Cardiac muscle cell (in vitro differentiated cells and primary cell): ENCODE data around the gene MDC1. TPM values are rescaled to one million over a fixed set of nuclear protein-coding genes. Genes with fewer than 3 reads are reported as not detected.
"Not testable (repeated sequence)": the region's sequence is repeated elsewhere in the genome, so short reads cannot be mapped to it uniquely, and the experiment has no call there.

Experiments used
- DNase-seq, 2 donors: peaks; one replicate each; pipeline versions ENCODE4 v3.0.0 to v3.0.0-alpha.2; 2010 to 2017; ENCODE audit warnings: low read depth in 1 of 2, low spot score in 1 of 2
- H3K27ac ChIP-seq: fragments of 200-600 bp; sonication (generic); 2 replicates; pipeline ENCODE4 v1.5.1; 2016
- H3K27me3 ChIP-seq: fragments of 200-600 bp; sonication (generic); 2 replicates; pipeline ENCODE4 v1.6.0; 2016; ENCODE audit warnings: control low read depth
- H3K36me3 ChIP-seq: fragments of 200-600 bp; sonication (generic); 2 replicates; pipeline ENCODE4 v1.5.1; 2016; ENCODE audit warnings: control low read depth
- H3K4me1 ChIP-seq: fragments of 200-600 bp; sonication (generic); 2 replicates; pipeline ENCODE4 v1.8.1; 2017; ENCODE audit warnings: low read depth, mild to moderate bottlenecking, mixed run types
- H3K4me3 ChIP-seq: fragments of 200-600 bp; sonication (generic); 2 replicates; pipeline ENCODE4 v1.5.1; 2016; ENCODE audit warnings: mild to moderate bottlenecking
- H3K9me3 ChIP-seq: fragments of 200-600 bp; sonication (generic); 2 replicates; pipeline ENCODE4 v1.5.1; 2017; ENCODE audit warnings: low read depth, mild to moderate bottlenecking, control low read depth
- polyA plus RNA-seq: library from polyadenylated mRNA; unstranded; fragments of >200 nt; fragmentation: Nextera tagmentation; extraction: Ambion mirVana; gene quantifications from 2 replicates; pipeline ENCODE4 v1.2.1, GENCODE V29; 2016
- total RNA-seq: library from RNA; depleted of rRNA; stranded (reverse); fragments of >200 nt; gene quantifications from 2 replicates; pipeline ENCODE4 v1.2.3, GENCODE V29; 2016
- TF ChIP-seq, protein P1 (sequence below): IDR thresholded peaks from 2 replicates; pipeline ENCODE4 v1.5.1; 2012; ENCODE audit warnings: low read depth, mild to moderate bottlenecking, low read length

MDC1 gene, protein sequence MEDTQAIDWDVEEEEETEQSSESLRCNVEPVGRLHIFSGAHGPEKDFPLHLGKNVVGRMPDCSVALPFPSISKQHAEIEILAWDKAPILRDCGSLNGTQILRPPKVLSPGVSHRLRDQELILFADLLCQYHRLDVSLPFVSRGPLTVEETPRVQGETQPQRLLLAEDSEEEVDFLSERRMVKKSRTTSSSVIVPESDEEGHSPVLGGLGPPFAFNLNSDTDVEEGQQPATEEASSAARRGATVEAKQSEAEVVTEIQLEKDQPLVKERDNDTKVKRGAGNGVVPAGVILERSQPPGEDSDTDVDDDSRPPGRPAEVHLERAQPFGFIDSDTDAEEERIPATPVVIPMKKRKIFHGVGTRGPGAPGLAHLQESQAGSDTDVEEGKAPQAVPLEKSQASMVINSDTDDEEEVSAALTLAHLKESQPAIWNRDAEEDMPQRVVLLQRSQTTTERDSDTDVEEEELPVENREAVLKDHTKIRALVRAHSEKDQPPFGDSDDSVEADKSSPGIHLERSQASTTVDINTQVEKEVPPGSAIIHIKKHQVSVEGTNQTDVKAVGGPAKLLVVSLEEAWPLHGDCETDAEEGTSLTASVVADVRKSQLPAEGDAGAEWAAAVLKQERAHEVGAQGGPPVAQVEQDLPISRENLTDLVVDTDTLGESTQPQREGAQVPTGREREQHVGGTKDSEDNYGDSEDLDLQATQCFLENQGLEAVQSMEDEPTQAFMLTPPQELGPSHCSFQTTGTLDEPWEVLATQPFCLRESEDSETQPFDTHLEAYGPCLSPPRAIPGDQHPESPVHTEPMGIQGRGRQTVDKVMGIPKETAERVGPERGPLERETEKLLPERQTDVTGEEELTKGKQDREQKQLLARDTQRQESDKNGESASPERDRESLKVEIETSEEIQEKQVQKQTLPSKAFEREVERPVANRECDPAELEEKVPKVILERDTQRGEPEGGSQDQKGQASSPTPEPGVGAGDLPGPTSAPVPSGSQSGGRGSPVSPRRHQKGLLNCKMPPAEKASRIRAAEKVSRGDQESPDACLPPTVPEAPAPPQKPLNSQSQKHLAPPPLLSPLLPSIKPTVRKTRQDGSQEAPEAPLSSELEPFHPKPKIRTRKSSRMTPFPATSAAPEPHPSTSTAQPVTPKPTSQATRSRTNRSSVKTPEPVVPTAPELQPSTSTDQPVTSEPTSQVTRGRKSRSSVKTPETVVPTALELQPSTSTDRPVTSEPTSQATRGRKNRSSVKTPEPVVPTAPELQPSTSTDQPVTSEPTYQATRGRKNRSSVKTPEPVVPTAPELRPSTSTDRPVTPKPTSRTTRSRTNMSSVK (N-terminal part only)
- total RNA-seq (14.3 and 21.9 TPM in 2 replicates), polyA plus RNA-seq (30.0 and 44.1 TPM in 2 replicates)

DNA sequence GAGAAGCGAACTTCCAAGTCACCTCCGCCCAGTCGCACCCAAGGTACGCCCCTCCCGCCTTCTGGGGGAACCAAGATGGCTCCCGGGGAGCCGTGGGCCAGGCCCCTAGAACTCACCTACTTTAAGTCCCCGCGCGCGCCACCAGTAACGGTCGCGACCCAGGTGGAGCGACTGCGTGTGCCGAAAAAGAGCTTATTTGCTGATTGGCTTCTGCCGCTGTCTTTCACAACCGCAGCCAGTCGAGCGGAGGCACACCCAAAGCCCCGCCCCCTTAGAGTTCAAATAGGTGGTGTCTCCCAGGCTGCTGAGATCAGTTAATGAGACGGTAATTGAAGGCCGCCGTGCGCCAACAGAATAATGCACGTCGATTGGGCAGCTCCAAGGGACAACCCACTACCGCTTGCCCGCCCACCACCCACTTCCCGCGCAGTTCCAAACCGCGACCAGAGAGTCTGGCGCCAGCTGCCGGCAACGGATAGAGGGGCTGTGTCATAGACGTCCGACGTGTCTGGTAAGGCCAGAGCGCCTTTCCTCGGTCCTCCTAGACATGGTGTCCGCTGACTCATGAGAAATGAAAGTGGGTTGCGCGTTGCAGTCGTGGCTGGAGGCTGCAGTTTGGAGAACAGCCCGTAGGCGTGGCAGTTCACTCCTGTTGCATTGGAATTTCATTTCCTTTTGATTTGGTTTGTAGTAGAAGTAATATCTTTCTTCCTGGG is at the start of gene MDC1:
MDC1 (minus strand) TSS at position 153 of the 716 bp plus-strand sequence. CDS start 2,106 bp downstream, outside the sequence.
- H3K9me3 ChIP-seq = no peaks in the 10 kb centered on the region

DNA sequence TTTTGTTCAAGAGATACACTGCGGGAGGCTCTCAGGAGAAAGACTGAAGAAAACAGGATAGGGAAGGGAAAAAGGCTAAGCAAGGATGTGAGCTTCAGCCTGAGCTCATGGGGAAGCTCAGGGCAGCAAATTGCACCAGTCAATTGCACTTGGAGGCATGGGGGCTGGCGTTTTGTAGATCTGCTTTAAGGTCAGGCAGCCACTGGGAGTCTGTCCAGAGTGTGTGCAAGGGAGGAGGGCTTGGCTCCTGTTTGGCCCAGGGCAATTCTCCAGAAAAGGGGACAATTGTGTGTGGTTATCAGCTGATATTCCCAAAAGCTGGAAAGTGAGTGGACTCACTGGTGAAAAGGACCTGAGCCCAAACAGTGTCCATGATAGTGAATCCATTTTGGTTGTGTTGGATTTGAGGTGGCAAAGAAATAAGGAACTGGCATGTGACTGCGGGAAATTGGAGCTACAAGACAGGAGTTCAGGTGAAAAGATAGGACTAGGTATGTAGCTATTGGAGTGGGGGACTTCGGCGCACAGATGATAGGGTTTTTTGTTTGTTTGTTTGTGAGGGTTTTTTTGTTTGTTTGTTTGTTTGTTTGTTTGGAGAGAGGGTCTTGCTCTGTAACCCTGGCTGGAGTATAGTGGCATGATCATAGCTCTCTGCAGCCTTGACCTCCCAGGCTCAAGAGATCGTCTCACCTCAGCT is 49.5 kb upstream of the MDC1 start:
- Histone ChIP-seq H3K9me3 (no peaks in the 10 kb centered on the region), H3K4me1 (peaks cover 33% of the 10 kb centered on the region), H3K36me3 (no peaks in the 10 kb centered on the region), H3K4me3 (no peak overlapping the region), H3K27me3 (no peaks in the 10 kb centered on the region), H3K27ac (peak overlapping the region; percentile 16)
- TF ChIP-seq, protein P1, sequence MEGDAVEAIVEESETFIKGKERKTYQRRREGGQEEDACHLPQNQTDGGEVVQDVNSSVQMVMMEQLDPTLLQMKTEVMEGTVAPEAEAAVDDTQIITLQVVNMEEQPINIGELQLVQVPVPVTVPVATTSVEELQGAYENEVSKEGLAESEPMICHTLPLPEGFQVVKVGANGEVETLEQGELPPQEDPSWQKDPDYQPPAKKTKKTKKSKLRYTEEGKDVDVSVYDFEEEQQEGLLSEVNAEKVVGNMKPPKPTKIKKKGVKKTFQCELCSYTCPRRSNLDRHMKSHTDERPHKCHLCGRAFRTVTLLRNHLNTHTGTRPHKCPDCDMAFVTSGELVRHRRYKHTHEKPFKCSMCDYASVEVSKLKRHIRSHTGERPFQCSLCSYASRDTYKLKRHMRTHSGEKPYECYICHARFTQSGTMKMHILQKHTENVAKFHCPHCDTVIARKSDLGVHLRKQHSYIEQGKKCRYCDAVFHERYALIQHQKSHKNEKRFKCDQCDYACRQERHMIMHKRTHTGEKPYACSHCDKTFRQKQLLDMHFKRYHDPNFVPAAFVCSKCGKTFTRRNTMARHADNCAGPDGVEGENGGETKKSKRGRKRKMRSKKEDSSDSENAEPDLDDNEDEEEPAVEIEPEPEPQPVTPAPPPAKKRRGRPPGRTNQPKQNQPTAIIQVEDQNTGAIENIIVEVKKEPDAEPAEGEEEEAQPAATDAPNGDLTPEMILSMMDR = no peak
- DNase-seq = no peak

More for the DNA sequence above, at the start of gene MDC1:
- Histone ChIP-seq H3K4me3 (peak within 1 kb of the TSS; percentile 50), H3K27ac (peak within 1 kb of the TSS; percentile 93), H3K36me3 (peaks cover 18% of the 10 kb centered on the region), H3K27me3 (no peaks in the 10 kb centered on the region), H3K4me1 (peaks cover 6% of the 10 kb centered on the region)
- TF ChIP-seq, protein P1 = peak; percentile 31
- peak; percentile 100 for DNase-seq

DNA sequence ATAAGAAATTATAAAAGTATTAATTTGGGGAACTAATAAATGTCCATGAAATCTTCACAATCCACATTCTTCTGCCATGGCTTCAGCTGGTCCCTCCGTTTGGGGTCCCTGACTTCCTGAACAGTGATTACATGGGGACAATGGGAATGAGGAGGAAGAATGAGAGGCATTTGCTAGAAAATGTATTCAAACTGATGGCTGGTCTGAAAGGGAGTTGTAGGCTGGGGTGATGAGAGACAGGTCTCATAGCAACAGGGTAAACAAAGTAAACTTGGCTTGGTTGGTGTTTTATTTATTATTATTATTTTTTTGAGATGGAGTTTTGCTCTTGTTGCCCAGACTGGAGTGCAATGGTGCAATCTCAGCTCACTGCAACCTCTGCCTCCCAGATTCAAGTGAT is 48.4 kb upstream of the MDC1 start:
- not testable (repeated sequence) for H3K27ac ChIP-seq

DNA sequence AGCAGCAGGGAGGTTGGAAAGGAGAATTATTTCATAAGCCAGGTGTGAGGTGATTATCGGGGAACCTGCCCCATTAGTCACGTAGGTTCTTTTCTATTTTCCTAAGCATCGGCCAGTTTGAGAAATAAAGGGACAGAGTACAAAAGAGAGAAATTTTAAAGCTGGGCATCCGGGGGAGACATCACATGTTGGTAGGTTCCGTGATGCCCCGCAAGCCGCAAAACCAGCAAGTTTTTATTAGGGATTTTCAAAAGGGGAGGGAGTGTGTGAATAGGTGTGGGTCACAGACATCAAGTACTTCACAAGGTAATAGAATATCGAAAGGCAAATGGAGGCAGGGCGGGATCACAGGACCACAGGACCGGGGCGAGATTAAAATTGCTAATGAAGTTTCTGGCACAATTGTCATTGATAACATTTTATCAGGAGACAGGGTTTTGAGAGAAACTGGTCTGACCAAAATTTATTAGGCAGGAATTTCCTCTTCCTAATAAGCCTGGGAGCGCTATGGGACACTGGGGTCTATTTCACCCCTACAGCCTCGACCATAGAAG is 47.5 kb upstream of the MDC1 start:
- not testable (repeated sequence) for DNase-seq, H3K27me3 ChIP-seq, H3K9me3 ChIP-seq, H3K36me3 ChIP-seq, H3K4me3 ChIP-seq
- Histone ChIP-seq H3K4me1 (peaks cover 25% of the 10 kb centered on the region), H3K27ac (peak overlapping the region; percentile 99)

More for the DNA sequence above, 48.4 kb upstream of the MDC1 start:
- not testable (repeated sequence) for H3K4me3 ChIP-seq, H3K36me3 ChIP-seq, DNase-seq, H3K9me3 ChIP-seq, H3K27me3 ChIP-seq
- H3K4me1 ChIP-seq = peaks cover 33% of the 10 kb centered on the region

DNA sequence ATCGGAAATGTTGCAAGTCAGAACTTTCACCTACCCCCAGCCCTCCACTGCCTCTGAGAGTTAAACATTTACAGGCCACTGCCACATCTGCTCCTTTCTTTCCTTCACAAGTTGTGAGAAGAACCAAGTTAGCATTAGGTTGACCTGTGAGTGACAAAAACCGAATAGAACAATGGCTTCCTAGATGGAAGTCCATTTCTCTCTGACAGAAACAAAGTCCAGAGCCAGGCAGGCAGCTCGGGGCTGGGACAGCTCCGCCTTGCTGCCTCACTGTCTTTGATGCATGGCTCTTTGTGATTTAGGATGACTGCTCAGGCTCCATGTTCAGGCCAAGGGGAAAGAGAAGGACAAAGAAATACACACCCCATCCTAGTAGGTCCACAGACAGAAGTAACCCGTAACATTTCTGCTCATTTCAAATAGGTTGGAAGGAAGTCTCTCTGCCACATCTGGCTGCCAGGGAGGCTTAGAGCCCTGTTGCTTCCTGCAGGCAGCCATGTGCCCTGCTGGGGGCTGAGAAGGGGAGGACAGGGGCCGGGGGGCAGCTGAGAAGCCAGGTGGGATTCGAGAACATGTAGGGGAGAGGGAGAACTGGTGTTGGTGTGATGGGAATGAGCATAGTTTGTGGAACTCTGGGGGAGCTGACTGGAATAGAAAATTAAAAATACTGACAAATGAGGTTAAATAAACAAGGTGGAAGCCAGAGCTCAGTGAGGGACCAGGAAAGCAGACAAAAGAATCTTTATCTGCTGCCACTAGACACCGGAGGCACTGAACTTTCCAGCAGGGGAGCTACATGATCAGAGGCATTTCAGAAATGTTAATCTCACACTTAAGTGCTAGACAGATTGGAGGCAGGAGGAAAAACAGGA is 46.8 kb upstream of the MDC1 start:
- H3K36me3 ChIP-seq = no peaks in the 10 kb centered on the region
- TF ChIP-seq, protein P1 = peak; percentile 12
- H3K27ac ChIP-seq = peak overlapping the region; percentile 99
- peaks cover 19% of the 10 kb centered on the region for H3K4me1 ChIP-seq
- no peaks in the 10 kb centered on the region for H3K9me3 ChIP-seq
- H3K27me3 ChIP-seq = no peaks in the 10 kb centered on the region
- peak; percentile 65 to 86 for DNase-seq
- H3K4me3 ChIP-seq = no peak overlapping the region
